ENCODE results near the gene C19orf67.

Gene C19orf67

DNA sequence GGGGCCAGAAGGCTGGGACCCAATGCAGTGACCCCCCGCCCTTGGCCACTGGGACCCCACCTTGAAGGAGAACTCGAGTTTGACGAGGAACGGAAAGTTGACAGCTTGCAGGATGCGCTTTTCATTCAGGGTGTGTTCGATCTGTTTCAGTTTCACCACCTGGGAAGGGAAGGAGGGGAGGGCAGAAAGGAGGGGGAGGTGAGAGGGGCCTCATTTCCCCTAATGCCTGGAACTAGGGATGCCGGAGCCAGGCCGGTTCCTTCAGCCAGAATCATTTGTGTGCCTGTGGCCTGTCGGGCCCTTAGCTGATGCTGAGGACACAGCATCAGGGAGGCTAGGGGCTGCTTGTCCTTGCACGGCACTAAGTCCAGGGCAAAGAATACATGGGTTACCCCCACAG, 17.2 kb upstream of the C19orf67 start:
- H3K27me3 ChIP-seq (ENCODE audit: insufficient read depth, low read length): no peaks in the 10 kb centered on the region
- H3K9me3 ChIP-seq (ENCODE audit: low read length): no peaks in the 10 kb centered on the region
- H2AFZ ChIP-seq (ENCODE audit: low read depth, low read length): no peak overlapping the region
- H3K36me3 ChIP-seq (ENCODE audit: insufficient read depth, low read length): peaks cover 51% of the 10 kb centered on the region
- no peak overlapping the region for H3K4me3 ChIP-seq (ENCODE audit: low read length)
- no peaks in the 10 kb centered on the region for H3K4me1 ChIP-seq (ENCODE audit: insufficient read depth, low read length)

DNA sequence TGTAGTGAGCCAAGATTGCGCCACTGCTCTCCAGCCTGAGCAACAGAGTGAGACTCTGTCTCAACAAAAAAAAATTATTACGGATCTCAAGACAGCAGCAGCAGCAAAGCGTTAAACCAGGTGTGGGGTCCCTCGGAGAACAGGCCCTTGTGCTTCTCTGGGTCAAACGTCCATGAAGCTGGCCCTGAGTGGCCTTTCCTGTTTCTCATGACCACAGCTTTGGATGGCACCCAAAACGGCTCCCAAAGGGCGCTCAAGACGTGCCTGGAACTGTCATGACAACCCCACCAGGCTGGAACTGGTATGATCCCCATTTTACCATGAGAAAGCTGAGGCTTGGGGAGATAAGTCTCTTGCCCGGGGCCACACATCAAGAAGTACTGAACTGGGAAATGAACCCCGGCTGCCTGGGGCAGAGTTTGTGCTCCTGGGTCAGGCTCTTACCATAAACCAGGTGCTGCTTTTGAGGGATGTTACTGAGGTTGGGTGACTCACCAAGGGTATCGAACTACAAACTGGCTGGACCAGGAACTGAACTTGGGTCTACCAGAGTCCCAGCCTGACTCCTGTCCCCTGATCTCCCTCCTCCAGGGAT, 16.6 kb upstream of the C19orf67 start:
- H2AFZ ChIP-seq (ENCODE audit: low read depth, low read length): no peak overlapping the region
- peaks cover 52% of the 10 kb centered on the region for H3K36me3 ChIP-seq (ENCODE audit: insufficient read depth, low read length)
- no peaks in the 10 kb centered on the region for H3K27me3 ChIP-seq (ENCODE audit: insufficient read depth, low read length)
- no peaks in the 10 kb centered on the region for H3K4me1 ChIP-seq (ENCODE audit: insufficient read depth, low read length)
- H3K4me3 ChIP-seq (ENCODE audit: low read length): no peak overlapping the region
- H3K9me3 ChIP-seq (ENCODE audit: low read length): no peaks in the 10 kb centered on the region

DNA sequence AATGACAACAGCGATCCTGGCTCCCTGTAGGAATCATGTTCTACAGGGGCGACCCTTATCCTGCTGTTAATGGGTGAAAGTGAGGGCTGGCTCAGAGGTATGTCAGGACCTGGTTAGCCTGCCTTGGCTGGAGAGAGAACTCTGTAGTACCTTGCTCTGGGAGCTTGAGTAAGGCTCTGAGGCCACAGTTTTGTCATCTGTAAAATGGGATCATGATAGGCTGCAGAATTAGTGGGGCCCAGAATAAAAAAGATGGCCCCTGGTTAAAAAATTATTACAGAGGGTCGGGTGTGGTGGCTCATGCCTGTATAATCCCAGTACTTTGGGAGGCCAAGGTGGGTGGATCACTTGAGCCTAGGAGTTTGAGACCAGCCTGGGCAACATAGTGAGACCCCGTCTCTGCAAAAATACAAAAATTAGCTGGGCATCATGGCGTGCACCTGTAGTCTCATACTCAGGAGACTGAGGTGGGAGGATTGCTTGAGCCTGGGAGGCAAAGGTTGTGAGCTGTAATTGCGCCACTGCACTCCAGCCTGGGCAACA, 15.5 kb upstream of the C19orf67 start:
- H3K9me3 ChIP-seq (ENCODE audit: low read length): no peaks in the 10 kb centered on the region
- H3K36me3 ChIP-seq (ENCODE audit: insufficient read depth, low read length): peaks cover 56% of the 10 kb centered on the region
- H3K4me1 ChIP-seq (ENCODE audit: insufficient read depth, low read length): no peaks in the 10 kb centered on the region
- H2AFZ ChIP-seq (ENCODE audit: low read depth, low read length): no peak overlapping the region
- H3K4me3 ChIP-seq (ENCODE audit: low read length): no peak overlapping the region
- no peaks in the 10 kb centered on the region for H3K27me3 ChIP-seq (ENCODE audit: insufficient read depth, low read length)

DNA sequence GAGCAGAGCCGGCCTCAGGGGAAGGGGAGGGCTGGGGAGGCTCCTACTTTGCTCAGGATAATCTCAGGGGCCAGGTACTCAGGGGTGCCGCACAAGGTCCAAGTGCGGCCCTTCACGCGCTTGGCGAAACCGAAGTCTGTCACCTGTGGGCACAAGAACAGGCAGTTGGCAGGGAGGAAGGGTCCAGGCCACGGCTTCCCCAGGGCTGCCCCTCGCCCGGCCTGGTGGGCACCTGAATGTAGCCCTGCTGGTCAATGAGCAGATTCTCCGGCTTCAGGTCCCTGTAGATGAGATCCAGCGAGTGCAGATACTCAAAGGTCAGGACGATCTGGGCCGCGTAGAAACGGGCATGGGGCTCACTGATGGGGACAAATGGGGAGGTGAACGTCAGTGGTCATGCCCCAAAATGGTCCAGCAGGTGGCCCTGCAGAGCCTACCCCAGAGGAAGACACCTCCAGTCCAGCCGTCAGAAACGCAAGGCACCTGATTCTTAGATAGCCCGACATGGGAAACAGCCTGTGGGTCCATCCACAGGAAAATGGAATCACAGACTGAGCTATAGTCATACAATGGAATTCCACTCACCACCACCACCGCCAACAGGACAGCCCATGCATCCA, 12.1 kb upstream of the C19orf67 start:
- H2AFZ ChIP-seq (ENCODE audit: low read depth, low read length): no peak overlapping the region
- no peak overlapping the region for H3K4me3 ChIP-seq (ENCODE audit: low read length)
- peaks cover 7% of the 10 kb centered on the region for H3K9me3 ChIP-seq (ENCODE audit: low read length)
- no peaks in the 10 kb centered on the region for H3K4me1 ChIP-seq (ENCODE audit: insufficient read depth, low read length)
- no peaks in the 10 kb centered on the region for H3K27me3 ChIP-seq (ENCODE audit: insufficient read depth, low read length)
- peaks cover 38% of the 10 kb centered on the region for H3K36me3 ChIP-seq (ENCODE audit: insufficient read depth, low read length)

DNA sequence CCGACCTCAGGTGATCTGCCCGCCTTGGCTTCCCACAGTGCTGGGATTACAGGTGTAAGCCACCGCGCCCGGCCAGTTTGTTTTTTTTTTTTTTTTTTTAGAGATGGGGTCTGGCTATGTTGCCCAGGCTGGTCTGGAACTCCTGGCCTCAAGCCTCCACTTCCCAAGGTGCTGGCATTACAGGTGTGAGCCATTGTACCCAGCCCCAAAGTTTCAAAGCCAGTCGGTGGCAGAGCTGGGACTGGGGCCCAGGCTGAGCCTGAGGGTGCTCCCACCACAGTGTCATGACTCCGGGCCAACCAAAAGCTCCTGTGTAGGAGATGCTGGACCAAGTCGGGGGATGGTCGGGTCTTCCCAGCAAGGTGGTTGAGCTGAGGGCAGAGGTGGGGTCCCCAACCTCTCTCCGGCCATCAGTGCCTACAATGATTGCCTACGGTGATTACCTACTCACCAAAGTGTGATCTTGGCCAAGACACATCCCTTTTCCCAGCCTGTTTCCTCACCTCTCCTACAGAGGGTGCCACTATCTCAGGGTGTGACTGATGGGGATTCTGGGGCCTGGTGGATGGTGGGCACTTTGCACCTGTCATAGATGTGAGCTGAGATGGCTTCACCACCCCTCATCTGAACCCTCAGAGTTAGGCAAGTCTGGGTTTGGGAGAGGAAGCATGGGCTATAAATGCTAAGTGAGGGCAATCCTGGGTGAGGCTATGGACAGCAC, 10.8 kb upstream of the C19orf67 start:
- peaks cover 6% of the 10 kb centered on the region for H3K4me1 ChIP-seq (ENCODE audit: insufficient read depth, low read length)
- peaks cover 33% of the 10 kb centered on the region for H3K36me3 ChIP-seq (ENCODE audit: insufficient read depth, low read length)
- no peaks in the 10 kb centered on the region for H3K27me3 ChIP-seq (ENCODE audit: insufficient read depth, low read length)
- H3K4me3 ChIP-seq (ENCODE audit: low read length): no peak overlapping the region
- no peak overlapping the region for H2AFZ ChIP-seq (ENCODE audit: low read depth, low read length)
- H3K9me3 ChIP-seq (ENCODE audit: low read length): peaks cover 7% of the 10 kb centered on the region

DNA sequence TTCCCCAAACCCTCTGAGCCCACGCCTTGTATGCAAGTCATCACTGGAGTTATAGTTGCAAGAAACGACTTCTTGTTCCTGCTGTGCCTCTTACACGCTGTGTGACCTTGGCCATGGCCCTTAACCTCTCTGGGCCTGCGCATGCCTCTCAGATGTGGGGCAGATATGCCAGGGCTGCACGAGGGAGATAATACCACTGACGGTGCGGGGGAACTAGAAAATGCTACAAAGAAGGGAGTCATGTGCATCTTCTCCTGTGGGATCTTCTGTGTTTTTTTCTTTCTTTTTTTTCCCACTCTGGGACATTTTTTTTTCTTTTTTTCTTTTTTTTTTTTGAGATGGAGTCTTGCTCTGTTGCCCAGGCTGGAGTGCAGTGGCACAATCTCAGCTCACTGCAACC, 9.3 kb upstream of the C19orf67 start:
- Histone ChIP-seq H3K4me3 (ENCODE audit: low read length) (no peak overlapping the region), H3K36me3 (ENCODE audit: insufficient read depth, low read length) (peaks cover 20% of the 10 kb centered on the region), H2AFZ (ENCODE audit: low read depth, low read length) (no peak overlapping the region), H3K4me1 (ENCODE audit: insufficient read depth, low read length) (peaks cover 6% of the 10 kb centered on the region), H3K27me3 (ENCODE audit: insufficient read depth, low read length) (no peaks in the 10 kb centered on the region), H3K9me3 (ENCODE audit: low read length) (peaks cover 7% of the 10 kb centered on the region)

DNA sequence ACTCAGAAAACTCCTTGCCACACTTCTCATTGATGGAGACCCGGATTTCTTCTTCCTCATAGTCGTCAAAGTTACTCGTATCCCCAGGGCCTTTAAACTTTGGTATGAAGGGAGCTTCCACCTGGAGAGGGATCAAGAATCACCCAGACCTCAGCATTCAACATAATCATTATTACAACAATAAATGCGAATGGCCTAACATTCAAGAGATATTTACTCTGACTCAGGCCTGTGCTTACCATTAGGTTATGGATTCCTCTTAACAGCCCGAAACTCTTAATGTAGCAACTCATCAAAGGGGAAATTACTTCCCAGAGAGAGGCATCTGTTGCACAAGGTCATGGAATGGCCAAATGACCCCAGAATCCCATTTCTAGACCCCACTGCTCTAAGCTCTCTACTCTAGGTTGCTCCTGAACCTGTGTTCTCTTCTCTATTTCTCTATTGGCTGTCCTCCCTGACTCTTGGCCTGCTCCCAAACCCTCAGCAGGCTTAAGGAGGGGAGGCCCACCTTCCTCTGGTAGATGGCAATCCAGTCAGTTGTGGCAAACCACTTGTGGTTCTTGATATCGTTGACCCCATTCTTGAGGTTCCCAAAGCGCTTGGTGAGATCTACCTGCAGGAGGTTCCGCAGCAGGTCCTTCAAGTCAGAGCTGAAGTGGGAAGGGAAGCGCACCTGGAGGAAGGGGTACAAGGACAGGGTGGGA, 7.7 kb upstream of the C19orf67 start:
- Histone ChIP-seq H3K4me3 (ENCODE audit: low read length) (no peak overlapping the region), H3K9me3 (ENCODE audit: low read length) (peaks cover 7% of the 10 kb centered on the region), H3K27me3 (ENCODE audit: insufficient read depth, low read length) (no peaks in the 10 kb centered on the region), H3K36me3 (ENCODE audit: insufficient read depth, low read length) (peaks cover 26% of the 10 kb centered on the region), H3K4me1 (ENCODE audit: insufficient read depth, low read length) (peaks cover 10% of the 10 kb centered on the region), H2AFZ (ENCODE audit: low read depth, low read length) (no peak overlapping the region)

DNA sequence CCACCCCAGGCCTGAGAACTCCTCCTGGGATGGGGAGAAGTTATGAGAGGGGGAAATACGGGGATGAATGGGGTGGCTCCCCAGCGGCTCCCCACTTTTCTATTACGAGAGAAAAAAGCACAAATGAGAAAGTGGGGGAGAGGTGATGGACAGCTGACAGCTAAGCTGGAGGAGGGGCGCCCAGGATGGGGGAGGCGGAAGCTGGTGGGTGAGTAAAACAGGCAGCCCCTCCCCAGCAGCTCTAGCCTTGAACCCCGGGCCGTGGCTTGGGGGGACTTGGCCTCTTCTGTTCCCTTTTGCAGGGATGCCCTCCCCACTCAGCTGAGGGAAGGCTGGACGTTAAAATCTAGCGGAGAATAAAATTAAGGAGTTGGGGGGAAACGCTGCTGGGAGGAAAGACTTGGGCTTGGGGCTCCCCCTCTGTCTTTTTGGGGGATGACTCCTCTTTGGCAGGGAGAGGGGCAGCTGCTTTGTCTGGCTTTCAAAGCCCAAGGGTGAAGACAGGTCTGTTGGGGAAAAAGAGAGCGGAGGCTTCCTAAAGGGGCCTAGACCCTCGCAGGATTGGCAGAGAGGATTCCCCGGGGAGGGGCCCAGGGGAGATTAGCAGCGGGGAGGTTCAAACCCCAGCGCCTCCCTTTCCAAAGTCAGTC, 6.4 kb upstream of the C19orf67 start:
- peaks cover 22% of the 10 kb centered on the region for H3K36me3 ChIP-seq (ENCODE audit: insufficient read depth, low read length)

DNA sequence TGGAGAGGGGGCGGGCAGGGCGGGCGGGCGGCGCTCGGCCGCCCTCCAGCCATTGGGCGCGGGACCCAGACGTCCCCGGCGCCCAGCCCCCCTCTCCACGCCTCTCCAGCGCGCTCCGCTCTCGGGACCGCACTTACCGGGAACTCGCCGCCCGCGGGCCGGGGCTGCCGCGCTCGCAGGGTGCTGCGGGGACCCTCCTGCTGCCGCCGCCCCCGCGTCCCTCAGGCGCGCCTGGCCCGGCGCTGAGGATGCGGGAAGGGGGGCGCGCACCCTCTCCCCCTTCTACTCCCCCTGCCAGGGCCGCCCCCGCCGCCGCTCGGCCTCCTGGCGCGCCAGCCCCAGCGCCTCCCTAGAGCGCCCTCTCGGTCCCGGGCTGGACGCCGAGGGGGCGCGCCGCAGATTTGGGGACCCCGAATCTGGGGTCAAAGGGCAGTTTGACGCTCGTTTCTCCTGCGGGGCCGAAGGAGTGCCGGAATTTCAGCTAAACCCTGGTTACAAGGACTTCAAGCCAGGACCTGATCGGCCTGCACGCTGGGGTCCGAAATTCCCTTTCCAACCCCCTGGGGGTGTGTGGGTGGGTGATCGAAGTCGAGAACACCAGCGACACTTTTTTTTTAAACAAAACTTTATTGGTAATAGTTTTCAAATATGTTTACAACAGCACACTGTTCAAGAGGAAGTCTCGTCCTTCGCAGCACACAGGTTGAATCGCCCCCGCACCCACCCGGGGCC, 5.7 kb upstream of the C19orf67 start:
- Histone ChIP-seq H3K9me3 (ENCODE audit: low read length) (peaks cover 7% of the 10 kb centered on the region), H3K4me3 (ENCODE audit: low read length) (peak overlapping the region; percentile 58), H3K4me1 (ENCODE audit: insufficient read depth, low read length) (peaks cover 10% of the 10 kb centered on the region), H3K27me3 (ENCODE audit: insufficient read depth, low read length) (no peaks in the 10 kb centered on the region), H2AFZ (ENCODE audit: low read depth, low read length) (peak overlapping the region; percentile 46), H3K36me3 (ENCODE audit: insufficient read depth, low read length) (peaks cover 18% of the 10 kb centered on the region)

More for the DNA sequence above, 6.4 kb upstream of the C19orf67 start:
- Histone ChIP-seq H3K27me3 (ENCODE audit: insufficient read depth, low read length) (no peaks in the 10 kb centered on the region), H3K4me3 (ENCODE audit: low read length) (peak overlapping the region; percentile 58), H3K9me3 (ENCODE audit: low read length) (peaks cover 7% of the 10 kb centered on the region), H2AFZ (ENCODE audit: low read depth, low read length) (peak overlapping the region; percentile 46), H3K4me1 (ENCODE audit: insufficient read depth, low read length) (peaks cover 10% of the 10 kb centered on the region)

DNA sequence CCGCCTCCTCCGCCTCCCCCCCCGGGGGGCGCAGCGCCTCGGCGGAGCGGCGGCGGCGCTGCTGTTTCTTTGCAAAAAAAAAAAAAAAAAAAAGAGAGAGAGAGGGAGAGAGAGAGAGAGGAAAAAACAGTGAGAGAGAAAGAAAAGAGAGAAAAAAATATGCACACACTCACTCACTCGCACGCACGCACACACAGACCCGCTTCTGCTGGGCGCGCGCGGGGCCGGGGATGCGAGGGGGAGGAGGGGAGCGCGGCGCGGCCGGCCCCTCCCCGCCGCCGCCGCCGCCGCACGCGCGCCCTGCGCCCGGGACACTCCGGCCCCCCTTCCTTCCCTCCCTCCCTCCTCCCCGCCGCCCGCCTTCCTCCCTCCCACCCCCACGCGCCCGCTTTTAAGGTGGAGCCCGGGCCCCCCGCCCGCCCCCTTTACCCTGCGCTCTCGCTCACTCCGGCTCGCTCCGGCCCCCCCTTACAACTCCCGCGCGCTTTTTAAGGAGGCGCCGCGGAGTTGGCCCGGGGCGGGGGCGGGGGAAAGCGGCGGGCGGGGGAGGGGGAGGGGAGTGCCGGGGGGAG, 5.0 kb upstream of the C19orf67 start, which contains the start of gene SAMD1:
Gene SAMD1, minus strand, starts transcription at position 243 of the 572 bp plus-strand sequence.
- H3K4me1 ChIP-seq (ENCODE audit: insufficient read depth, low read length): peaks cover 10% of the 10 kb centered on the region
- H3K9me3 ChIP-seq (ENCODE audit: low read length): peaks cover 7% of the 10 kb centered on the region
- H3K36me3 ChIP-seq (ENCODE audit: insufficient read depth, low read length): peaks cover 17% of the 10 kb centered on the region
- H2AFZ ChIP-seq (ENCODE audit: low read depth, low read length): peak within 1 kb of the TSS; percentile 63
- H3K4me3 ChIP-seq (ENCODE audit: low read length): peak within 1 kb of the TSS; percentile 77
- H3K27me3 ChIP-seq (ENCODE audit: insufficient read depth, low read length): no peaks in the 10 kb centered on the region

DNA sequence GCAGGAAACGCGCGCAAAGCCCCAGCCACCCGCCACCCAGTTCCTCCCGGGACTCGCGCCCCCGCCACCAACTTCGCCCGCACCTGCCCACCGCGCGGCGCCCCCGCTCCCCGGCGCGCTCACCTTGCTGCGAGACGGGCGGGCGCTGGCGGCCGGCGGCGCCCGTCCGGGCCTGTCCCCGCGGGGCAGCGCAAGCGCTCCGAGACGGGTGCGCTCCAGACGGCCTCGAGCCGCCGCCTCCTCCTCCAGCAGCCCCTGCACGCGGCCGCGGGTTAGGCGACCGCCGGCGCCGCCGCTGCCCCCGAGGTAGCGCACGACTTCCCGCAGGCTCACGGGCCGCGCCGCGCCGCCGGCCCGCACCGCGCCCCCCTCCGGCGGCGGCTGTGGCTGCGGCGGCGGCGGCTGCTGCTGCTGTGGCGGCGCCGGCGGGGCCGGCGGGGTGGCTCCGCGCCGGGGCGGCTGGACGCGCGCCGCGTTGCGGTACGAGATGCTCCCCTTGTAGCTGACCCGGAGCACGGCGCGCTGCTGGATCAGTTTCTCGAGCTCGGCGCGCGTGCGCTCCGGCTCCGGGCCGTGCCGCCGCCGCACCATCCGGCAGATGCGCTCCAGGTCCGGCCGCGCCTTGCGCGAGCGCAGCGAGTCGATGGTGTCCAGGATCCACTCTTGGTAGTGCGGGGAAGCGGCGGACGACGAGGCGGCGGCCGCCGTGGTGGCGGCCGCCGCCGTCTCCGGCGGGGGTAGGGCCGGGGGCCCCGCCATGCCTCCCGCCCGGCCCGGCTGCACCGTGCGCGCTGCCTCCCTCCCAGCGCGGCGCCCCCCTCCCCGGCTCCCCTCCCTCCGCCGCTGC, 4.3 kb upstream of the C19orf67 start:
- peaks cover 17% of the 10 kb centered on the region for H3K36me3 ChIP-seq (ENCODE audit: insufficient read depth, low read length)
- H3K9me3 ChIP-seq (ENCODE audit: low read length): peaks cover 7% of the 10 kb centered on the region
- no peaks in the 10 kb centered on the region for H3K27me3 ChIP-seq (ENCODE audit: insufficient read depth, low read length)
- H2AFZ ChIP-seq (ENCODE audit: low read depth, low read length): peak overlapping the region; percentile 63
- peak overlapping the region; percentile 77 for H3K4me3 ChIP-seq (ENCODE audit: low read length)
- H3K4me1 ChIP-seq (ENCODE audit: insufficient read depth, low read length): peaks cover 10% of the 10 kb centered on the region

Measured in neuron (in vitro differentiated cells).